ENCODE results near the gene G6PC2.

The G6PC2 gene

DNA sequence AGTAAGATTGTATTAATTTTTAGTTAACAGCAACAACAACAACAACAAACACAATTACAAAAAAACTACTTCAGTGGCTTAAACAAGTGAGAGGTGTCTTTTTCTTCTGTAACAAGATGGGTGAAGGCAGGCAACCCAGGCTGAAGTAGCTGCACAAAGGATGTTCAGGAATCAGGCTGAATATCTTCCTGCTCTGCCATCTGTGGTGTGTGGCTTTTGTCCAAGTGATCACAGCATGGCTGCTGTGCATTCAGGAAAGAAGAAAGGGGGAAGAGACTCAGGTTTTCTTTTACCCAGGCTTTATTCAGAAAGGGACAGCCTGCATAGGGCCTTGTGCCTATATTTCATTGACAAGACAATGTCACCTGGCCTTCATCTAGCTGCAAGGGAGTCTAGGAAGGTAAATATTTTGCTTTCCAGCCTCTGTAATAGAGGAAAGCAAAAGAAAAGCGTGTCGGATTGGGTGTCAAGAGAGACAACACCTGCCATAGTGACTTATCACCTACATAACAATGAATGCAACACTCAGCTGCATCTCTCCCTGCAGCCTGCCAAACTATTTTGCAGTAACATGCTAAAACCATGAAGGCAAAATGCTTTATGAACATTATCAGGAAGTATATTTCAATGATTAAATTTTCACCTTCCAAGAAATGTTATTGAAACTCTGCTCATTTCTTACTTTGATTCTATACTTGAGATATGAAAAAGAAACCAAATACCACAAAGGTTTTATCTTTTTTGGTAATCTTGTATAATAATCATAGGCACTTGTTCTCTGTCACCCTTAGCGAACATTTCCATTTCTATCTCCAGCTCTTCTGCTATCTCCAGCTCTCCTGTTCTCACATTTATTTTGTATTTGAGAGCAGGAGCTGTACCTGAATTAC lies 14.6 kb downstream of the G6PC2 start:
- no peak for ATAC-seq
- no peak for TF ChIP-seq ZC3H10 (CRISPR knock-in tag; IDR thresholded peaks at IDR 0.05)
- no peak for TF ChIP-seq ISL1 (CRISPR knock-in tag; IDR thresholded peaks at IDR 0.05)
- no peak for TF ChIP-seq ZNF565 (CRISPR knock-in tag; conservative IDR thresholded peaks at IDR 0.05; ENCODE audit: low read depth)
- no peak for TF ChIP-seq BACH2 (CRISPR knock-in tag; IDR thresholded peaks at IDR 0.05; ENCODE audit: borderline replicate concordance)
- no peak for TF ChIP-seq ARNTL (CRISPR knock-in tag; IDR thresholded peaks at IDR 0.05; ENCODE audit: borderline replicate concordance, low read depth)
- no peak for TF ChIP-seq ZNF8 (CRISPR knock-in tag; IDR thresholded peaks at IDR 0.05)
- TF ChIP-seq PPARA (CRISPR knock-in tag; IDR thresholded peaks at IDR 0.05; ENCODE audit: borderline replicate concordance), result no peak
- TF ChIP-seq, protein P1, sequence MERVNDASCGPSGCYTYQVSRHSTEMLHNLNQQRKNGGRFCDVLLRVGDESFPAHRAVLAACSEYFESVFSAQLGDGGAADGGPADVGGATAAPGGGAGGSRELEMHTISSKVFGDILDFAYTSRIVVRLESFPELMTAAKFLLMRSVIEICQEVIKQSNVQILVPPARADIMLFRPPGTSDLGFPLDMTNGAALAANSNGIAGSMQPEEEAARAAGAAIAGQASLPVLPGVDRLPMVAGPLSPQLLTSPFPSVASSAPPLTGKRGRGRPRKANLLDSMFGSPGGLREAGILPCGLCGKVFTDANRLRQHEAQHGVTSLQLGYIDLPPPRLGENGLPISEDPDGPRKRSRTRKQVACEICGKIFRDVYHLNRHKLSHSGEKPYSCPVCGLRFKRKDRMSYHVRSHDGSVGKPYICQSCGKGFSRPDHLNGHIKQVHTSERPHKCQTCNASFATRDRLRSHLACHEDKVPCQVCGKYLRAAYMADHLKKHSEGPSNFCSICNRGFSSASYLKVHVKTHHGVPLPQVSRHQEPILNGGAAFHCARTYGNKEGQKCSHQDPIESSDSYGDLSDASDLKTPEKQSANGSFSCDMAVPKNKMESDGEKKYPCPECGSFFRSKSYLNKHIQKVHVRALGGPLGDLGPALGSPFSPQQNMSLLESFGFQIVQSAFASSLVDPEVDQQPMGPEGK (CRISPR knock-in tag; IDR thresholded peaks at IDR 0.05; ENCODE audit: borderline replicate concordance), result no peak
- TF ChIP-seq ZFP3 (CRISPR knock-in tag; IDR thresholded peaks at IDR 0.05), result no peak
- no peak for TF ChIP-seq SNAI2 (CRISPR knock-in tag; IDR thresholded peaks at IDR 0.05)
- no peak for TF ChIP-seq TOX (CRISPR knock-in tag; IDR thresholded peaks at IDR 0.05; ENCODE audit: borderline replicate concordance)
- no peak for TF ChIP-seq ZNF70 (CRISPR knock-in tag; IDR thresholded peaks at IDR 0.05)
- TF ChIP-seq RARB (CRISPR knock-in tag; IDR thresholded peaks at IDR 0.05), result no peak
- TF ChIP-seq CSDC2 (CRISPR knock-in tag; IDR thresholded peaks at IDR 0.05), result no peak
- TF ChIP-seq, protein P2, sequence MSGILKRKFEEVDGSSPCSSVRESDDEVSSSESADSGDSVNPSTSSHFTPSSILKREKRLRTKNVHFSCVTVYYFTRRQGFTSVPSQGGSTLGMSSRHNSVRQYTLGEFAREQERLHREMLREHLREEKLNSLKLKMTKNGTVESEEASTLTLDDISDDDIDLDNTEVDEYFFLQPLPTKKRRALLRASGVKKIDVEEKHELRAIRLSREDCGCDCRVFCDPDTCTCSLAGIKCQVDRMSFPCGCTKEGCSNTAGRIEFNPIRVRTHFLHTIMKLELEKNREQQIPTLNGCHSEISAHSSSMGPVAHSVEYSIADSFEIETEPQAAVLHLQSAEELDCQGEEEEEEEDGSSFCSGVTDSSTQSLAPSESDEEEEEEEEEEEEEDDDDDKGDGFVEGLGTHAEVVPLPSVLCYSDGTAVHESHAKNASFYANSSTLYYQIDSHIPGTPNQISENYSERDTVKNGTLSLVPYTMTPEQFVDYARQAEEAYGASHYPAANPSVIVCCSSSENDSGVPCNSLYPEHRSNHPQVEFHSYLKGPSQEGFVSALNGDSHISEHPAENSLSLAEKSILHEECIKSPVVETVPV (CRISPR knock-in tag; IDR thresholded peaks at IDR 0.05), result no peak
- TF ChIP-seq, protein P3, sequence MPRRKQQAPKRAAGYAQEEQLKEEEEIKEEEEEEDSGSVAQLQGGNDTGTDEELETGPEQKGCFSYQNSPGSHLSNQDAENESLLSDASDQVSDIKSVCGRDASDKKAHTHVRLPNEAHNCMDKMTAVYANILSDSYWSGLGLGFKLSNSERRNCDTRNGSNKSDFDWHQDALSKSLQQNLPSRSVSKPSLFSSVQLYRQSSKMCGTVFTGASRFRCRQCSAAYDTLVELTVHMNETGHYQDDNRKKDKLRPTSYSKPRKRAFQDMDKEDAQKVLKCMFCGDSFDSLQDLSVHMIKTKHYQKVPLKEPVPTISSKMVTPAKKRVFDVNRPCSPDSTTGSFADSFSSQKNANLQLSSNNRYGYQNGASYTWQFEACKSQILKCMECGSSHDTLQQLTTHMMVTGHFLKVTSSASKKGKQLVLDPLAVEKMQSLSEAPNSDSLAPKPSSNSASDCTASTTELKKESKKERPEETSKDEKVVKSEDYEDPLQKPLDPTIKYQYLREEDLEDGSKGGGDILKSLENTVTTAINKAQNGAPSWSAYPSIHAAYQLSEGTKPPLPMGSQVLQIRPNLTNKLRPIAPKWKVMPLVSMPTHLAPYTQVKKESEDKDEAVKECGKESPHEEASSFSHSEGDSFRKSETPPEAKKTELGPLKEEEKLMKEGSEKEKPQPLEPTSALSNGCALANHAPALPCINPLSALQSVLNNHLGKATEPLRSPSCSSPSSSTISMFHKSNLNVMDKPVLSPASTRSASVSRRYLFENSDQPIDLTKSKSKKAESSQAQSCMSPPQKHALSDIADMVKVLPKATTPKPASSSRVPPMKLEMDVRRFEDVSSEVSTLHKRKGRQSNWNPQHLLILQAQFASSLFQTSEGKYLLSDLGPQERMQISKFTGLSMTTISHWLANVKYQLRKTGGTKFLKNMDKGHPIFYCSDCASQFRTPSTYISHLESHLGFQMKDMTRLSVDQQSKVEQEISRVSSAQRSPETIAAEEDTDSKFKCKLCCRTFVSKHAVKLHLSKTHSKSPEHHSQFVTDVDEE (CRISPR knock-in tag; IDR thresholded peaks at IDR 0.05), result no peak

DNA sequence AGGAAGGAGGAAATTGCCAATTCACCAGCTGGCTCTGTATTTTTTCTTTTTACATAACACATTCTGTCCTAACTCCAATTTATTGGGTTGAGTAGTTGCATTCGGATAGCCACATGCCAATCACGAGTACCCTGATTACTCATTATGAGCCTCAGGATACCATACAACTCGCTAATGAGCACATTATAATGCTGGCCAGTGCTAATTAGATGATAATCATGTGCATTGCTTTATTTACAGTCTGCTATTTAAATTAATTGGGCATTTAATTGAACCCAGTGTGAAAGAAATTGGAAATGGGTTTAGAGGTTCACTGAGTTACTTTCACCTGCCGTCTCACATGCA lies 15.2 kb downstream of the G6PC2 start:
- TF ChIP-seq PPARA (CRISPR knock-in tag; IDR thresholded peaks at IDR 0.05; ENCODE audit: borderline replicate concordance) (no peak), POU6F1 (CRISPR knock-in tag; IDR thresholded peaks at IDR 0.05; ENCODE audit: borderline replicate concordance, low read depth) (no peak), ZFP30 (CRISPR knock-in tag; IDR thresholded peaks at IDR 0.05) (no peak), SNAI2 (CRISPR knock-in tag; IDR thresholded peaks at IDR 0.05) (no peak), TOX (CRISPR knock-in tag; IDR thresholded peaks at IDR 0.05; ENCODE audit: borderline replicate concordance) (no peak), ZNF565 (CRISPR knock-in tag; conservative IDR thresholded peaks at IDR 0.05; ENCODE audit: low read depth) (no peak), ZNF70 (CRISPR knock-in tag; IDR thresholded peaks at IDR 0.05) (no peak), CREB5 (CRISPR knock-in tag; IDR thresholded peaks at IDR 0.05; ENCODE audit: low read depth) (no peak), ZNF8 (CRISPR knock-in tag; IDR thresholded peaks at IDR 0.05) (no peak), BACH2 (CRISPR knock-in tag; IDR thresholded peaks at IDR 0.05; ENCODE audit: borderline replicate concordance) (no peak)
- TF ChIP-seq, protein P1 (CRISPR knock-in tag; IDR thresholded peaks at IDR 0.05; ENCODE audit: borderline replicate concordance), result no peak
- no peak for ATAC-seq
